Hematopoietic multipotent progenitor cell treated with erythropoietin and hydrocortisone succinate and interleukin-3 and kit ligand, for 4 days (in vitro differentiated cells): ENCODE results near the gene ZBTB9.

ENCODE experiments used
- DNase-seq: peaks from one replicate; pipeline ENCODE4 v3.0.0-alpha.2; 2015

The ZBTB9 gene

GRCh38 chr6:33433544-33434191 is 20.7 kb upstream of the ZBTB9 start:
- no peak for DNase-seq

GRCh38 chr6:33434961-33435360 is 19.4 kb upstream of the ZBTB9 start:
- DNase-seq = no peak

GRCh38 chr6:33437666-33438065 is 16.7 kb upstream of the ZBTB9 start:
- no peak for DNase-seq

GRCh38 chr6:33438978-33439594 is 15.3 kb upstream of the ZBTB9 start:
- DNase-seq = no peak

- DNase-seq = no peak
Observed at GRCh38 chr6:33439956-33440648, 14.3 kb upstream of the ZBTB9 start.

- DNase-seq = peak; percentile 39
Observed at GRCh38 chr6:33440649-33441309, 13.6 kb upstream of the ZBTB9 start.

GRCh38 chr6:33441457-33441856 is 12.9 kb upstream of the ZBTB9 start:
- no peak for DNase-seq

GRCh38 chr6:33442283-33442682 is 12.1 kb upstream of the ZBTB9 start:
- DNase-seq = no peak

GRCh38 chr6:33443025-33443424 is 11.4 kb upstream of the ZBTB9 start:
- DNase-seq = no peak

GRCh38 chr6:33443619-33444504 is 10.5 kb upstream of the ZBTB9 start:
- no peak for DNase-seq

- peak; percentile 39 for DNase-seq
Observed at GRCh38 chr6:33445119-33445603, 9.2 kb upstream of the ZBTB9 start.

GRCh38 chr6:33446356-33446755 is 8.0 kb upstream of the ZBTB9 start:
- no peak for DNase-seq

GRCh38 chr6:33450434-33450833 is 3.9 kb upstream of the ZBTB9 start:
- no peak for DNase-seq

GRCh38 chr6:33451606-33452005 is 2.8 kb upstream of the ZBTB9 start:
- DNase-seq = no peak

GRCh38 chr6:33452496-33452895 is 1.9 kb upstream of the ZBTB9 start:
- DNase-seq = no peak

GRCh38 chr6:33453393-33454008 is 875 bp upstream of the ZBTB9 start:
- DNase-seq = peak; percentile 59

- DNase-seq = no peak
Observed at GRCh38 chr6:33455051-33455450, 675 bp downstream of the ZBTB9 start.

GRCh38 chr6:33456156-33456555 is 1.8 kb downstream of the ZBTB9 start:
- DNase-seq = no peak

GRCh38 chr6:33458676-33459075 is 4.3 kb downstream of the ZBTB9 start:
- no peak for DNase-seq

GRCh38 chr6:33459226-33459625 is 4.8 kb downstream of the ZBTB9 start:
- DNase-seq = no peak

GRCh38 chr6:33466075-33466735 is 11.8 kb downstream of the ZBTB9 start:
- DNase-seq = no peak

- DNase-seq = no peak
Observed at GRCh38 chr6:33467091-33467490, 12.7 kb downstream of the ZBTB9 start.
